SK-N-SH treated with all-trans-retinoic acid at 6 μM for 48 hours (cell line): ENCODE measurements around the gene DSCAM.

Experiments
- ATAC-seq: fragments of 200-7000 bp; cut with Tn5 transposase; 3 replicates; pipeline ENCODE4 v1.9.1; 2020; ENCODE audit warnings: mild to moderate bottlenecking, moderate library complexity
- ARNTL ChIP-seq: fragments of 450-650 bp; formaldehyde crosslinking; IDR thresholded peaks from 2 replicates; pipeline ENCODE4 v1.5.0; 2020; ENCODE audit warnings: low read depth, mild to moderate bottlenecking, moderate library complexity, borderline replicate concordance
- BACH2 ChIP-seq: fragments of 250-450 bp; sonication (Bioruptor Pico); IDR thresholded peaks from 2 replicates; pipeline ENCODE4 v1.9.0; 2021; ENCODE audit warnings: mild to moderate bottlenecking, borderline replicate concordance
- CSDC2 ChIP-seq: fragments of 250-450 bp; sonication (Bioruptor Pico); IDR thresholded peaks from 2 replicates; pipeline ENCODE4 v1.5.0; 2020; ENCODE audit warnings: mild to moderate bottlenecking, moderate library complexity
- ESRRG ChIP-seq: fragments of 250-450 bp; sonication (Bioruptor Pico); IDR thresholded peaks from 2 replicates; pipeline ENCODE4 v1.6.1; 2021; ENCODE audit warnings: mild to moderate bottlenecking
- ISL1 ChIP-seq: fragments of 250-450 bp; sonication (Bioruptor Pico); IDR thresholded peaks from 2 replicates; pipeline ENCODE4 v2.1.2; 2022; ENCODE audit warnings: mild to moderate bottlenecking, moderate library complexity
- OSR1 ChIP-seq: fragments of 250-450 bp; sonication (Bioruptor Pico); IDR thresholded peaks from 2 replicates; pipeline ENCODE4 v1.8.0; 2022; ENCODE audit warnings: moderate library complexity, mild to moderate bottlenecking, inconsistent platforms
- PPARA ChIP-seq: fragments of 250-450 bp; sonication (Bioruptor Pico); IDR thresholded peaks from 2 replicates; pipeline ENCODE4 v1.5.0; 2020; ENCODE audit warnings: mild to moderate bottlenecking, borderline replicate concordance
- RARB ChIP-seq: fragments of 250-450 bp; sonication (Bioruptor Pico); IDR thresholded peaks from 2 replicates; pipeline ENCODE4 v1.8.0; 2021; ENCODE audit warnings: mild to moderate bottlenecking, moderate library complexity
- SNAI2 ChIP-seq: fragments of 250-450 bp; sonication (Bioruptor Pico); IDR thresholded peaks from 2 replicates; pipeline ENCODE4 v1.5.0; 2020; ENCODE audit warnings: mild to moderate bottlenecking, moderate library complexity
- TCF4 ChIP-seq: fragments of 250-450 bp; sonication (Bioruptor Pico); IDR thresholded peaks from 2 replicates; pipeline ENCODE4 v1.8.0; 2021; ENCODE audit warnings: mild to moderate bottlenecking, moderate library complexity, borderline replicate concordance
- TOX ChIP-seq: fragments of 250-450 bp; sonication (Bioruptor Pico); IDR thresholded peaks from 2 replicates; pipeline ENCODE4 v1.8.0; 2021; ENCODE audit warnings: mild to moderate bottlenecking, moderate library complexity, borderline replicate concordance
- ZC3H10 ChIP-seq: fragments of 250-450 bp; sonication (Bioruptor Pico); IDR thresholded peaks from 2 replicates; pipeline ENCODE4 v1.5.1; 2021; ENCODE audit warnings: mild to moderate bottlenecking, moderate library complexity
- ZFP3 ChIP-seq: fragments of 250-450 bp; sonication (Bioruptor Pico); IDR thresholded peaks from 2 replicates; pipeline ENCODE4 v1.5.0; 2020; ENCODE audit warnings: mild to moderate bottlenecking, moderate library complexity
- ZFP30 ChIP-seq: fragments of 450-650 bp; formaldehyde crosslinking; IDR thresholded peaks from 2 replicates; pipeline ENCODE4 v1.5.0; 2022; ENCODE audit warnings: mild to moderate bottlenecking, moderate library complexity
- ZNF565 ChIP-seq: fragments of 450-650 bp; formaldehyde crosslinking; conservative IDR thresholded peaks from 2 replicates; pipeline ENCODE4 v1.5.0; 2020; ENCODE audit warnings: low read depth, mild to moderate bottlenecking, moderate library complexity
- ZNF70 ChIP-seq: fragments of 450-650 bp; formaldehyde crosslinking; IDR thresholded peaks from 2 replicates; pipeline ENCODE4 v1.5.0; 2020; ENCODE audit warnings: mild to moderate bottlenecking, moderate library complexity
- ZNF8 ChIP-seq: fragments of 450-650 bp; formaldehyde crosslinking; IDR thresholded peaks from 2 replicates; pipeline ENCODE4 v1.5.0; 2020; ENCODE audit warnings: mild to moderate bottlenecking, moderate library complexity
- TF ChIP-seq, protein P1 (sequence below): fragments of 250-450 bp; sonication (Bioruptor Pico); IDR thresholded peaks from 2 replicates; pipeline ENCODE4 v1.8.0; 2020; ENCODE audit warnings: mild to moderate bottlenecking, moderate library complexity, borderline replicate concordance
- TF ChIP-seq, protein P2 (sequence below): fragments of 250-450 bp; sonication (Bioruptor Pico); IDR thresholded peaks from 2 replicates; pipeline ENCODE4 v1.8.0; 2021; ENCODE audit warnings: low read depth, mild to moderate bottlenecking, moderate library complexity, borderline replicate concordance

Gene DSCAM

DNA sequence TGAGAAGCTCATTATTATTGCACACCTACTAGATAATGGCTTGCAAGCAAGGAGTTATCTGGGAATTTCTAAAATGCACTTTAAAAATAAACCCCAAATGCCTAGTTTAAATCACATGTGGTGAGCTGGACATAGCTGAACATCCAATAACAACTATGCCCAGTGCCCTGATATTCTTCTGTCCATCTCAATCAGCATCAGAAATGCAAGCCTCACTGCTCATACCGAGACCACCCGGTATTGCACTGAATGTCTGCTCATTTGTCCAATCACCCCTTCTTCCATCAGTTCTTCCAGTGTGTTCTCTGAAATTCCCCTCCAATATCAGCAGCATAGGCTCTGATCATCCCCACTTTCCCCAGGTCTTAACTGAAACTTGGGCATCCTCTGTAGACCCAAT is 383.8 kb downstream of the DSCAM start:
- TF ChIP-seq ISL1 (CRISPR knock-in tag) (no peak), SNAI2 (CRISPR knock-in tag) (no peak), ZFP30 (CRISPR knock-in tag) (no peak), ZC3H10 (CRISPR knock-in tag) (no peak), ZNF8 (CRISPR knock-in tag) (no peak), ZNF565 (CRISPR knock-in tag) (no peak), TOX (no peak), ARNTL (CRISPR knock-in tag) (no peak), PPARA (CRISPR knock-in tag) (no peak), ZNF70 (CRISPR knock-in tag) (no peak), ZFP3 (no peak), ESRRG (no peak), OSR1 (CRISPR knock-in tag) (no peak), TCF4 (CRISPR knock-in tag) (no peak)
- TF ChIP-seq, protein P1, sequence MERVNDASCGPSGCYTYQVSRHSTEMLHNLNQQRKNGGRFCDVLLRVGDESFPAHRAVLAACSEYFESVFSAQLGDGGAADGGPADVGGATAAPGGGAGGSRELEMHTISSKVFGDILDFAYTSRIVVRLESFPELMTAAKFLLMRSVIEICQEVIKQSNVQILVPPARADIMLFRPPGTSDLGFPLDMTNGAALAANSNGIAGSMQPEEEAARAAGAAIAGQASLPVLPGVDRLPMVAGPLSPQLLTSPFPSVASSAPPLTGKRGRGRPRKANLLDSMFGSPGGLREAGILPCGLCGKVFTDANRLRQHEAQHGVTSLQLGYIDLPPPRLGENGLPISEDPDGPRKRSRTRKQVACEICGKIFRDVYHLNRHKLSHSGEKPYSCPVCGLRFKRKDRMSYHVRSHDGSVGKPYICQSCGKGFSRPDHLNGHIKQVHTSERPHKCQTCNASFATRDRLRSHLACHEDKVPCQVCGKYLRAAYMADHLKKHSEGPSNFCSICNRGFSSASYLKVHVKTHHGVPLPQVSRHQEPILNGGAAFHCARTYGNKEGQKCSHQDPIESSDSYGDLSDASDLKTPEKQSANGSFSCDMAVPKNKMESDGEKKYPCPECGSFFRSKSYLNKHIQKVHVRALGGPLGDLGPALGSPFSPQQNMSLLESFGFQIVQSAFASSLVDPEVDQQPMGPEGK (CRISPR knock-in tag): no peak
- TF ChIP-seq, protein P2, sequence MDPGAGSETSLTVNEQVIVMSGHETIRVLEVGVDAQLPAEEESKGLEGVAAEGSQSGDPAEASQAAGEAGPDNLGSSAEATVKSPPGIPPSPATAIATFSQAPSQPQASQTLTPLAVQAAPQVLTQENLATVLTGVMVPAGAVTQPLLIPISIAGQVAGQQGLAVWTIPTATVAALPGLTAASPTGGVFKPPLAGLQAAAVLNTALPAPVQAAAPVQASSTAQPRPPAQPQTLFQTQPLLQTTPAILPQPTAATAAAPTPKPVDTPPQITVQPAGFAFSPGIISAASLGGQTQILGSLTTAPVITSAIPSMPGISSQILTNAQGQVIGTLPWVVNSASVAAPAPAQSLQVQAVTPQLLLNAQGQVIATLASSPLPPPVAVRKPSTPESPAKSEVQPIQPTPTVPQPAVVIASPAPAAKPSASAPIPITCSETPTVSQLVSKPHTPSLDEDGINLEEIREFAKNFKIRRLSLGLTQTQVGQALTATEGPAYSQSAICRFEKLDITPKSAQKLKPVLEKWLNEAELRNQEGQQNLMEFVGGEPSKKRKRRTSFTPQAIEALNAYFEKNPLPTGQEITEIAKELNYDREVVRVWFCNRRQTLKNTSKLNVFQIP (CRISPR knock-in tag): no peak

DNA sequence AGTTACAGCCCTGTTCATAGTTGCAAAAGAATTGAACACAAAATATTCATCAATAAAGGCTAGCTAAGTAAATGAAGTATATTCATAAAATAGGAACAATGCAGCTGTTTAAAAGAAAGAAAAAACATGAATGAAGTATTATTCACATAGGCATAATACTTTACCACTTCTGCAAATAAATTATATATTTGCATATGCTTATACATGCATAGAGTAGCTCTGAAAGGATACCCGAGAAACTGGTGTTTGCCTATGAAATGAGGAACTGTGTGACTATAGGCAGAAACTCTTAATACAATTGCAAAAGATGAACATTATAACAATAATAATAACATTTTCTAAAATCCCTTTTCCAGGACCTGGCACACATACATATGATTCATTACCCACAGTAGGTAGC is 385.9 kb downstream of the DSCAM start:
- TF ChIP-seq, protein P2 (CRISPR knock-in tag): no peak
- TF ChIP-seq CSDC2 (no peak), ZFP30 (CRISPR knock-in tag) (no peak), ARNTL (CRISPR knock-in tag) (no peak), ZNF8 (CRISPR knock-in tag) (no peak), PPARA (CRISPR knock-in tag) (no peak), ESRRG (no peak), SNAI2 (CRISPR knock-in tag) (no peak)
- ATAC-seq: no peak

More for the DNA sequence above, 383.8 kb downstream of the DSCAM start:
- no peak for ATAC-seq

DNA sequence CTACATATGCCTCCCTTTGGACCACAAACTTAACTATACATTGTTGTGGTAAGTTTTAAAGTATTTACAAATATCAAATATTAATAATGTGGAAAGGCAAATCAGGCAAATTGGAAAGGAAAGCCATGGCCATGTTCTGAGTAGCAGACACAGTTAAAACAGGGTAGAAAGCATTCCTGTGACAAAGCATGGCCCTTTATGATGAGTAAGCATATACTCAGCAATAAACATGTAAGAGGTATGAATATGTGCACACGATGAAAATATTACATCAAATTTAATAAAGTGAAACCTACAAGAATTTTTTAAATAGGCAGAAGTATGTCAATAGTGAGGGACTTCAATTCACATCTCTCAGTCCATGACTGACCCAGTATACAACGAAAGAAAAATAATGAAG is 389.2 kb downstream of the DSCAM start:
- TF ChIP-seq BACH2 (CRISPR knock-in tag): no peak
- no peak for TF ChIP-seq CSDC2
- TF ChIP-seq, protein P2 (CRISPR knock-in tag): no peak
- no peak for TF ChIP-seq ESRRG
- no peak for TF ChIP-seq ZNF565 (CRISPR knock-in tag)
- TF ChIP-seq ARNTL (CRISPR knock-in tag): no peak
- no peak for TF ChIP-seq ZFP30 (CRISPR knock-in tag)
- TF ChIP-seq, protein P1 (CRISPR knock-in tag): no peak
- no peak for TF ChIP-seq ZFP3
- TF ChIP-seq PPARA (CRISPR knock-in tag): no peak
- no peak for TF ChIP-seq TCF4 (CRISPR knock-in tag)
- TF ChIP-seq ZNF8 (CRISPR knock-in tag): no peak
- no peak for TF ChIP-seq RARB
- TF ChIP-seq ZC3H10 (CRISPR knock-in tag): no peak
- ATAC-seq: no peak
